ENCODE data around the gene NKAIN2.

The NKAIN2 gene

GRCh38 chr6:123940551-123940950 is 136.9 kb downstream of the NKAIN2 start:
- H3K4me2 ChIP-seq: no peak overlapping the region
- H3K4me3 ChIP-seq: no peak overlapping the region
- no peak overlapping the region for H3K9ac ChIP-seq
- H3K27ac ChIP-seq: no peak overlapping the region
- no peaks in the 10 kb centered on the region for H3K27me3 ChIP-seq
- no peaks in the 10 kb centered on the region for H3K9me3 ChIP-seq
- H4K20me1 ChIP-seq: no peaks in the 10 kb centered on the region
- no peaks in the 10 kb centered on the region for H3K36me3 ChIP-seq
- H3K4me1 ChIP-seq: no peaks in the 10 kb centered on the region
- no peak for TF ChIP-seq Cebpa-rat (IDR thresholded peaks at IDR 0.05)

- no peak overlapping the region for H3K4me2 ChIP-seq
- no peak overlapping the region for H3K9ac ChIP-seq
These were observed 138.2 kb downstream of the NKAIN2 start for GRCh38 chr6:123941855-123942254.

GRCh38 chr6:123945386-123945785 is 141.7 kb downstream of the NKAIN2 start:
- no peak overlapping the region for H3K4me2 ChIP-seq
- H3K9ac ChIP-seq: no peak overlapping the region
- TF ChIP-seq Cebpa-rat (IDR thresholded peaks at IDR 0.05): no peak
- H3K4me3 ChIP-seq: no peak overlapping the region
- no peaks in the 10 kb centered on the region for H3K36me3 ChIP-seq
- H3K27ac ChIP-seq: no peak overlapping the region
- no peaks in the 10 kb centered on the region for H3K9me3 ChIP-seq
- H3K4me1 ChIP-seq: no peaks in the 10 kb centered on the region
- H3K27me3 ChIP-seq: no peaks in the 10 kb centered on the region
- H4K20me1 ChIP-seq: no peaks in the 10 kb centered on the region

More at GRCh38 chr6:123941855-123942254, 138.2 kb downstream of the NKAIN2 start:
- no peak overlapping the region for H3K4me3 ChIP-seq
- H4K20me1 ChIP-seq: no peaks in the 10 kb centered on the region
- H3K4me1 ChIP-seq: no peaks in the 10 kb centered on the region
- no peak overlapping the region for H3K27ac ChIP-seq
- no peaks in the 10 kb centered on the region for H3K36me3 ChIP-seq
- TF ChIP-seq Cebpa-rat (IDR thresholded peaks at IDR 0.05): no peak
- H3K27me3 ChIP-seq: no peaks in the 10 kb centered on the region
- H3K9me3 ChIP-seq: no peaks in the 10 kb centered on the region

DNA sequence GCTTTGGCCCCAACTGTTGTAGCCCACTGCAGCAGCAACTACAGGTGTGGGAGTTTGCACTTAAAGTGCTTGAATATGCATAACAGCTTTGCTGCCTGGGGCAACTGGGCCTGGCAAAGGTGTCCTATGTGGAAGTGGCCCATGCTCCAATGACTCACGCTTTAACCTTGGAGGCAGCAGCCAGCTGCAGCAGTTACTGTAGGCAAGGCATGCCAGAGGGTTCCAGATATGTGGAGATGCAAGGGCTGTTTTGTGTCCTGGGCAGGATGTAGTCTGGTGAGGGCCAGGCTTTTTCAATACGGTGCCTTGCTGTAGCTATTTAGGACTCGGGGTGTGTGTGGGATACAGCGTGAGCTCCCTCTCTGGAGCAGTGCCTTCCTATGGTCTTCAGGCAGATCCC is 150.3 kb downstream of the NKAIN2 start:
- TF ChIP-seq Cebpa-rat (IDR thresholded peaks at IDR 0.05): no peak
- Histone ChIP-seq H3K4me3 (no peak overlapping the region), H3K27me3 (no peaks in the 10 kb centered on the region), H3K9me3 (peaks cover 10% of the 10 kb centered on the region; the same call in 1 of the 2 replicates), H3K27ac (no peak overlapping the region), H3K36me3 (no peaks in the 10 kb centered on the region), H4K20me1 (no peaks in the 10 kb centered on the region), H3K4me2 (no peak overlapping the region), H3K9ac (no peak overlapping the region), H3K4me1 (no peaks in the 10 kb centered on the region)

DNA sequence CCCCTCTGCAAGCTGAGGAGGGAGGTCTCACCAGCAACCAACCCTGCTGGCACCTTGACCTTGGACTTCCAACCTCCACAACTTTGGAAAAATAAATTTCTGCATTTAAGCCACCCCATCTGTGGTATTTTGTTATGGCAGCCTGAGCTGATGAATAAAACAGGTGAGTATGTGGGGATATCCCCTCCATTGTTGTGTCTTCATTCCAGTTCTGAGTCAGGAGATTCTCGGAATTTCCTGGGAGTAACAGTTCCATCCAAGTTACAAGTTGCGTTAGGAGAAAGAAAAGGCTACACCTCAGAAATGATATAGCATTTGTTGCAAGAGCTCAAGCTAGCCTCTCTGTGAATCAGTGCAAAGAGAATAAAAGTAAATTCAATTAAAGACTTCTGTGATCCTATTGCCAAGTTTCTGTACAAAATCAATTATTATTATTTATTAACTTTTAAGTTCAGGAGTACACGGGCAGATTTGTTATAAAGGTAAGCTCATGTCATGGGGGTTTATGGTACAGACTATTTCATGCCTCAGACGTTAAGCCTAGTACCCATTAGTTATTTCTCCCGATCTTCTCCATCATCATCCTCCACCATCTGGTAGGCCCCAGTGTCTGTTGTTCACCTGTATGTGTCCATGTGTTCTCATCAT is 153.0 kb downstream of the NKAIN2 start:
- peaks cover 10% of the 10 kb centered on the region; the same call in 1 of the 2 replicates for H3K9me3 ChIP-seq
- H3K4me1 ChIP-seq: no peaks in the 10 kb centered on the region
- no peak overlapping the region for H3K27ac ChIP-seq
- H3K9ac ChIP-seq: no peak overlapping the region
- no peak for TF ChIP-seq Cebpa-rat (IDR thresholded peaks at IDR 0.05)
- no peaks in the 10 kb centered on the region for H3K27me3 ChIP-seq
- no peaks in the 10 kb centered on the region for H3K36me3 ChIP-seq
- H3K4me3 ChIP-seq: no peak overlapping the region
- no peaks in the 10 kb centered on the region for H4K20me1 ChIP-seq
- H3K4me2 ChIP-seq: no peak overlapping the region

GRCh38 chr6:123962508-123962907 is 158.8 kb downstream of the NKAIN2 start:
- no peak overlapping the region for H3K27ac ChIP-seq
- no peaks in the 10 kb centered on the region for H3K9me3 ChIP-seq
- H3K27me3 ChIP-seq: no peaks in the 10 kb centered on the region
- no peak overlapping the region for H3K4me2 ChIP-seq
- no peaks in the 10 kb centered on the region for H3K36me3 ChIP-seq
- no peak overlapping the region for H3K4me3 ChIP-seq
- no peak overlapping the region for H3K9ac ChIP-seq
- no peak for TF ChIP-seq Cebpa-rat (IDR thresholded peaks at IDR 0.05)
- 0 out of 2 replicates have a peak, but pooled peaks cover under 1% of the 10 kb centered on the region for H3K4me1 ChIP-seq
- no peaks in the 10 kb centered on the region for H4K20me1 ChIP-seq

DNA sequence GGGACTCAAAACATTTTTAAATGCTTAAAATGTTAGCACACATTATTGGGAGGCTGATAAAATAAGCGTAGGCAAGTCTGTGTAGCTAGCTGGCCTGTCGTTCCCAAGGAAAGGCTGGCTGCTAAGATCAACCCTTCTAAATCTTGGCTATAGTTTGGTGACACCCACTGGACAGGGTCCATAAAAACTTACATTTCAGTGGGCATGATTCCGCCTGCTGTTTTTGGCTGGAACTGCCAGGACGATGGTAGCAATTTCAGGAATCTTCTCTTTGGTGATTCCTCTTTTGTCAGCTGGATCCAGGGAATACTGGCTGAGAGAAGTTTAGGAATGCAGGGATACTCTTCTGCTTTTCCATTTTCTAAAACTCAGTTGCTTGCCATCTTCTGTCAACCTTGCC is 162.2 kb downstream of the NKAIN2 start:
- no peak overlapping the region for H3K4me3 ChIP-seq
- TF ChIP-seq Cebpa-rat (IDR thresholded peaks at IDR 0.05): no peak
- no peak overlapping the region for H3K27ac ChIP-seq
- H3K9me3 ChIP-seq: no peaks in the 10 kb centered on the region
- H3K36me3 ChIP-seq: no peaks in the 10 kb centered on the region
- no peaks in the 10 kb centered on the region for H4K20me1 ChIP-seq
- no peaks in the 10 kb centered on the region for H3K27me3 ChIP-seq
- H3K4me1 ChIP-seq: peaks cover 22% of the 10 kb centered on the region
- H3K9ac ChIP-seq: no peak overlapping the region
- no peak overlapping the region for H3K4me2 ChIP-seq

DNA sequence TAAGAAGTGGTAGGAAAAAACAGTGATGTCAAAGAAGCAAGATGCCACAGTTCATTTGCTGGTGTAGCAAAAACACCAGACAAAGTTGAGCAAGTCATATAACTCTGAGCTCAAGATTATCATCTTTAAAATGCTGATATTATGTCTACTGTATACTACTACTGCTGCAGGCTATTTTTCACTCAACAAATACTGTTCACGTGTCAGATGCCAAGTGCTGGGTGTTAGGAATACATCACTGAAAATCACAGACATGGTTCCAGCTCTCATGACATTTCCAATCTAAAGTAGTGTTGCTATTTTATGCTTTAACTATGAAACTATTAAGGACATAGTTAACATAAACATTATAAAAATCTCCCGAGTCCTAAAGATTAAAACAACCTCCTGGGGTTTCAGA is 163.0 kb downstream of the NKAIN2 start:
- TF ChIP-seq Cebpa-rat (IDR thresholded peaks at IDR 0.05): no peak
- no peak overlapping the region for H3K4me2 ChIP-seq
- H3K9me3 ChIP-seq: no peaks in the 10 kb centered on the region
- no peak overlapping the region for H3K4me3 ChIP-seq
- H3K27ac ChIP-seq: no peak overlapping the region
- H4K20me1 ChIP-seq: no peaks in the 10 kb centered on the region
- H3K27me3 ChIP-seq: no peaks in the 10 kb centered on the region
- H3K9ac ChIP-seq: no peak overlapping the region
- peaks cover 22% of the 10 kb centered on the region for H3K4me1 ChIP-seq
- H3K36me3 ChIP-seq: no peaks in the 10 kb centered on the region

DNA sequence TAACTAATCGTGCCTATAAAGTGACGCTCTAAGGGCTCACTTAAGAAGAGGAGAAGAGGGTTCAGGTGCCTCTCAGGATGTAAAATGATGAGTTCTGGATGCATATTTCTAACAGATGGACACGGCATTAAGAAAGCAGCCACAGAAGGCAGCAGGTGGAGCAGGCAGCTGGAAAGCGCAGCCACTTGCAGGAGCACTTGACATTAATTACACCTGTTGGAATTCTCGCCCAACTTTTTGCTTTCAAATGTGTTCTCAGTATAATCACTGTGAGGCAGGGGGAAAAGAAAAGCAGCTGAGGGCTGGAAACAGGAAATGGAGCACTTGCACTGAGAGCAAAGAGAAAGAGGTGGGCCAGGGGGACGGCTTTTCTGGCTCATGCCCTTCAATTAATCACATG is 164.2 kb downstream of the NKAIN2 start:
- Histone ChIP-seq H4K20me1 (no peaks in the 10 kb centered on the region), H3K27me3 (no peaks in the 10 kb centered on the region), H3K27ac (no peak overlapping the region), H3K36me3 (no peaks in the 10 kb centered on the region), H3K9ac (no peak overlapping the region), H3K4me1 (peaks cover 22% of the 10 kb centered on the region), H3K9me3 (no peaks in the 10 kb centered on the region), H3K4me3 (no peak overlapping the region), H3K4me2 (peak overlapping the region; percentile 10)
- no peak for TF ChIP-seq Cebpa-rat (IDR thresholded peaks at IDR 0.05)

- H3K27ac ChIP-seq: no peak overlapping the region
- H3K9ac ChIP-seq: no peak overlapping the region
- peaks cover 20% of the 10 kb centered on the region for H3K4me1 ChIP-seq
- TF ChIP-seq Cebpa-rat (IDR thresholded peaks at IDR 0.05): no peak
- no peaks in the 10 kb centered on the region for H3K27me3 ChIP-seq
- no peaks in the 10 kb centered on the region for H4K20me1 ChIP-seq
- no peaks in the 10 kb centered on the region for H3K36me3 ChIP-seq
- H3K4me2 ChIP-seq: no peak overlapping the region
- H3K4me3 ChIP-seq: no peak overlapping the region
- peaks cover 6% of the 10 kb centered on the region; the same call in 1 of the 2 replicates for H3K9me3 ChIP-seq
These were observed 169.1 kb downstream of the NKAIN2 start for GRCh38 chr6:123972600-123973294.
